Measurements from ENCODE around the gene PRSS16. TPM values are rescaled to one million over a fixed set of nuclear protein-coding genes. Genes with fewer than 3 reads are reported as not detected.

Gene PRSS16
- 0.19 and 0.28 TPM in 2 replicates for total RNA-seq

GRCh38 chr6:27247133-27247836 lies at the start of gene PRSS16:
Gene PRSS16 (plus strand): TSS chr6:27247701. CDS start chr6:27247738, 37 bp downstream.

Other genes with a start within 250 kb of the PRSS16 start
- not detected in 2 replicates for gene POM121L2, start 64.6 kb downstream of the PRSS16 start, total RNA-seq
- gene ZNF391, start 141.1 kb downstream of the PRSS16 start, total RNA-seq, result 0.19 and 2.5 TPM in 2 replicates
- 6.9 and 7.3 TPM in 2 replicates for gene ZNF184, start 225.4 kb downstream of the PRSS16 start, total RNA-seq